NT2/D1 (cell line): Measurements from ENCODE around the gene ADH5.

Experiments
- SUZ12 ChIP-seq: IDR thresholded peaks from 2 replicates; pipeline ENCODE4 v1.6.1; 2011; ENCODE audit not compliant: insufficient read length, insufficient read depth; ENCODE audit errors: extremely low read depth
- YY1 ChIP-seq: IDR thresholded peaks from 2 replicates; pipeline ENCODE4 v1.6.1; 2011; ENCODE audit not compliant: insufficient read length, insufficient read depth
- ZNF274 ChIP-seq: IDR thresholded peaks from 2 replicates; pipeline ENCODE4 v1.6.1; 2011; ENCODE audit warnings: mild to moderate bottlenecking, low read depth, low read length

DNA sequence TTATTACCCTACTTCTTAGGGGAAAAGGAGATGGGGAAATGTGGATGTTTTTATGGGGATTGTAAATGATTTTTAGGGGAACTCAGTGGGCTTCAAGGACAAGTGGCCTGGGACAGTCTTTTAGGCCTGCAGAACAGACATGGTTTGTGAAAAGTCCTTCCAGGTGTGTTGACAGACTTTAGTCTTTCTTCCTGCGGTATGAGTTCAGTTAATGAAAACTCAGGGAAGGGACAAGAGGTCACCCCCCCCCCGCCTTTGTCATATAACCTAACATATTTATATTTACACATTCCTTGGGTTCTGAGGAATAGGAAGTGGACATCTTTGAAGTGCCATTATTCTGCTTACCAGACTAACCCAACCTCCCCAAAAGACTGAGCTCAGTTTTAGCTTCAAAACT, 61.3 kb downstream of the ADH5 start:
- TF ChIP-seq ZNF274 (no peak), YY1 (no peak), SUZ12 (no peak)
